Loucy (cell line): ENCODE data around the gene PKN1.

ENCODE experiments used
- EZH2phosphoT487 ChIP-seq: fragments of 200-600 bp; IDR thresholded peaks from 2 replicates; pipeline ENCODE4 v1.6.1; 2018; ENCODE audit warnings: antibody characterized with exemption, mild to moderate bottlenecking, moderate library complexity, borderline replicate concordance
- TF ChIP-seq, protein P1 (sequence below): fragments of 200-600 bp; sonication (generic); conservative IDR thresholded peaks from 2 replicates; pipeline ENCODE4 v1.5.1; 2014; ENCODE audit warnings: mild to moderate bottlenecking, antibody characterized with exemption, low read length

- TF ChIP-seq, protein P1, sequence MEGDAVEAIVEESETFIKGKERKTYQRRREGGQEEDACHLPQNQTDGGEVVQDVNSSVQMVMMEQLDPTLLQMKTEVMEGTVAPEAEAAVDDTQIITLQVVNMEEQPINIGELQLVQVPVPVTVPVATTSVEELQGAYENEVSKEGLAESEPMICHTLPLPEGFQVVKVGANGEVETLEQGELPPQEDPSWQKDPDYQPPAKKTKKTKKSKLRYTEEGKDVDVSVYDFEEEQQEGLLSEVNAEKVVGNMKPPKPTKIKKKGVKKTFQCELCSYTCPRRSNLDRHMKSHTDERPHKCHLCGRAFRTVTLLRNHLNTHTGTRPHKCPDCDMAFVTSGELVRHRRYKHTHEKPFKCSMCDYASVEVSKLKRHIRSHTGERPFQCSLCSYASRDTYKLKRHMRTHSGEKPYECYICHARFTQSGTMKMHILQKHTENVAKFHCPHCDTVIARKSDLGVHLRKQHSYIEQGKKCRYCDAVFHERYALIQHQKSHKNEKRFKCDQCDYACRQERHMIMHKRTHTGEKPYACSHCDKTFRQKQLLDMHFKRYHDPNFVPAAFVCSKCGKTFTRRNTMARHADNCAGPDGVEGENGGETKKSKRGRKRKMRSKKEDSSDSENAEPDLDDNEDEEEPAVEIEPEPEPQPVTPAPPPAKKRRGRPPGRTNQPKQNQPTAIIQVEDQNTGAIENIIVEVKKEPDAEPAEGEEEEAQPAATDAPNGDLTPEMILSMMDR = no peak
- no peak for TF ChIP-seq EZH2phosphoT487
Observed at GRCh38 chr19:14406645-14407401, 26.3 kb upstream of the PKN1 start.
